ENCODE measurements around the gene MACROD2.

DNA sequence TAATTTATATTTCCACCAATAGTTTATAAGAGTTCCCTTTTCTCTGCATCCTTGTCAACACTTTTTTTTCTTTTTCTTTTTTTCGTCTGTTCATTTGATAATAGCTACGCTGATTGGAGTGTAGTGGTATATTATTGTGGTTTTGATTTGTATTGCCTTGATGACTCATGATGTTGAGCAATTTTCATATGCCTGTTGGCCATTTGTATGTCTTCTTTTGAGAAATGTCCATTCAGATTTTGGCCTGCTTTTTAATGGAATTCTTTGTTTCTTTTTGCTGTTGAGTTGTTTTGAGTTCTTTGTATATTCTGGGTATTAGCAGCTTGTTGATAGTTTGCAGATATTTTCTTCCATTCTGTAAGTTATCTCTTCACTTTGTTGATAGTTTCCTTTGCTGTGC, 1804.6 kb downstream of the MACROD2 start:
- no peak for TF ChIP-seq SMC3 (IDR thresholded peaks at IDR 0.05)
- TF ChIP-seq CTCF (IDR thresholded peaks at IDR 0.05), result no peak
- TF ChIP-seq, protein P1, sequence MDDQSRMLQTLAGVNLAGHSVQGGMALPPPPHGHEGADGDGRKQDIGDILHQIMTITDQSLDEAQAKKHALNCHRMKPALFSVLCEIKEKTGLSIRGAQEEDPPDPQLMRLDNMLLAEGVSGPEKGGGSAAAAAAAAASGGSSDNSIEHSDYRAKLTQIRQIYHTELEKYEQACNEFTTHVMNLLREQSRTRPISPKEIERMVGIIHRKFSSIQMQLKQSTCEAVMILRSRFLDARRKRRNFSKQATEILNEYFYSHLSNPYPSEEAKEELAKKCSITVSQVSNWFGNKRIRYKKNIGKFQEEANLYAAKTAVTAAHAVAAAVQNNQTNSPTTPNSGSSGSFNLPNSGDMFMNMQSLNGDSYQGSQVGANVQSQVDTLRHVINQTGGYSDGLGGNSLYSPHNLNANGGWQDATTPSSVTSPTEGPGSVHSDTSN (IDR thresholded peaks at IDR 0.05), result no peak
- TF ChIP-seq MAX (IDR thresholded peaks at IDR 0.05), result no peak
- no peak for TF ChIP-seq ZFP36 (IDR thresholded peaks at IDR 0.05; ENCODE audit: borderline replicate concordance, partially characterized antibody)
- no peak for TF ChIP-seq PHF8 (IDR thresholded peaks at IDR 0.05; ENCODE audit: borderline replicate concordance, low read depth)
- no peak for TF ChIP-seq RNF2 (IDR thresholded peaks at IDR 0.05; ENCODE audit: borderline replicate concordance, low read depth)
- no peak for TF ChIP-seq POLR2A (IDR thresholded peaks at IDR 0.05; ENCODE audit: low read length)
- no peak for TF ChIP-seq RCOR1 (IDR thresholded peaks at IDR 0.05; ENCODE audit: low read depth, low read length)
- TF ChIP-seq JUNB (IDR thresholded peaks at IDR 0.05), result no peak
- TF ChIP-seq CHD4 (IDR thresholded peaks at IDR 0.05; ENCODE audit: borderline replicate concordance), result no peak
- no peak for TF ChIP-seq HDAC2 (IDR thresholded peaks at IDR 0.05)
- TF ChIP-seq KDM5A (IDR thresholded peaks at IDR 0.05), result no peak

All from A549 (cell line).